Panc1 (cell line): Measurements from ENCODE around the gene TMEM86A. TPM values are rescaled to one million over a fixed set of nuclear protein-coding genes. Genes with fewer than 3 reads are reported as not detected.

Experiments used
- ATAC-seq: fragments of 200-7000 bp; cut with Tn5 transposase; 2 replicates; pipeline ENCODE4 v1.9.1; 2020; ENCODE audit warnings: mild to moderate bottlenecking, moderate library complexity
- BruUV-seq: library from RNA; stranded (reverse); fragments of 400-500 nt; replicated peaks from 2 replicates; lab custom pipeline; 2021; lab: Mats Ljungman, UMichigan
- CTCF ChIA-PET: fragments of 300-600 bp; sonication (Branson Sonifier 250); formaldehyde crosslinking; loops from one replicate; lab custom pipeline; 2022; ENCODE audit warnings: antibody characterized with exemption; lab: Charles Lee
- POLR2A ChIA-PET: fragments of 300-600 bp; sonication (Branson Sonifier 250); formaldehyde crosslinking; loops from one replicate; lab custom pipeline; 2022; ENCODE audit warnings: antibody characterized with exemption; lab: Charles Lee
- DNase-seq: peaks from one replicate; pipeline ENCODE4 v3.0.0-alpha.2; 2010; ENCODE audit warnings: low read depth, low spot score
- H3K27ac ChIP-seq: 2 replicates; pipeline ENCODE4 v1.5.1; 2011; ENCODE audit warnings: mild to moderate bottlenecking, low read length, inconsistent platforms
- H3K27me3 ChIP-seq: fragments of 200-500 bp; sonication (Bioruptor generic); 2 replicates; pipeline ENCODE4 v1.6.0; 2014; ENCODE audit warnings: low read length, inconsistent platforms; ENCODE audit not compliant: control insufficient read depth, insufficient read depth
- H3K36me3 ChIP-seq: fragments of 200-500 bp; sonication (Bioruptor generic); 2 replicates; pipeline ENCODE4 v1.5.1; 2014; ENCODE audit warnings: inconsistent platforms, mild to moderate bottlenecking, low read length, moderate library complexity; ENCODE audit not compliant: control insufficient read depth, insufficient read depth
- H3K4me1 ChIP-seq: 2 replicates; pipeline ENCODE4 v1.5.1; 2011; ENCODE audit warnings: inconsistent platforms, mild to moderate bottlenecking, low read length, moderate library complexity; ENCODE audit not compliant: control insufficient read depth, insufficient read depth
- H3K4me3 ChIP-seq, 2 experiments: 2 replicates each; pipeline ENCODE4 v1.5.1; 2011 to 2012; ENCODE audit warnings: low read depth in 2 of 2, low read length in 2 of 2, mild to moderate bottlenecking in 2 of 2, inconsistent platforms in 1 of 2, moderate library complexity in 1 of 2
- H3K9me3 ChIP-seq: fragments of 200-500 bp; sonication (Bioruptor generic); 2 replicates; pipeline ENCODE4 v1.5.1; 2014; ENCODE audit warnings: low read depth, mild to moderate bottlenecking, inconsistent platforms, low read length, moderate library complexity; ENCODE audit not compliant: control insufficient read depth, insufficient read depth
- POLR2AphosphoS5 ChIP-seq: IDR thresholded peaks from 2 replicates; pipeline ENCODE4 v1.6.1; 2012; ENCODE audit warnings: mild to moderate bottlenecking, low read depth, low read length, moderate library complexity
- SIN3A ChIP-seq: IDR thresholded peaks from 2 replicates; pipeline ENCODE4 v1.6.1; 2012; ENCODE audit warnings: low read depth, mild to moderate bottlenecking, low read length, moderate library complexity, borderline replicate concordance; ENCODE audit not compliant: insufficient read depth
- TCF7L2 ChIP-seq: IDR thresholded peaks from 2 replicates; pipeline ENCODE4 v1.6.1; 2011; ENCODE audit warnings: mild to moderate bottlenecking, low read depth, low read length, inconsistent platforms
- in situ Hi-C: cut with HindIII; loops from 2 replicates; pipeline ENCODE4 v1.10.0; 2016; ENCODE audit warnings: low sequenced_read_pairs, low pct_unique_long_range_greater_than_20kb
- intact Hi-C: fragments of 100-400 bp; cut with micrococcal nuclease; formaldehyde crosslinking; loops from one replicate; pipeline ENCODE4 v1.10.0; 2022; ENCODE audit not compliant: unreplicated experiment
- total RNA-seq: library from RNA; stranded (reverse); gene quantifications from one replicate; pipeline ENCODE4 v1.2.1, GENCODE V29; 2021; ENCODE audit not compliant: unreplicated experiment
- TF ChIP-seq, protein P1 (sequence below): fragments of 450-650 bp; IDR thresholded peaks from 2 replicates; pipeline ENCODE4 v1.5.1; 2017; ENCODE audit warnings: mild to moderate bottlenecking
- TF ChIP-seq, protein P2 (sequence below), 2 experiments: IDR thresholded peaks; 2 replicates each; pipeline ENCODE4 v1.6.1; 2011 to 2012; ENCODE audit warnings: low read depth in 2 of 2, control low read depth in 1 of 2, low read length in 1 of 2, mild to moderate bottlenecking in 1 of 2, moderate library complexity in 1 of 2; ENCODE audit not compliant: insufficient read depth in 1 of 2

TMEM86A gene
- total RNA-seq, 1 experiment from 2014 or later, result 0.31 TPM

DNA sequence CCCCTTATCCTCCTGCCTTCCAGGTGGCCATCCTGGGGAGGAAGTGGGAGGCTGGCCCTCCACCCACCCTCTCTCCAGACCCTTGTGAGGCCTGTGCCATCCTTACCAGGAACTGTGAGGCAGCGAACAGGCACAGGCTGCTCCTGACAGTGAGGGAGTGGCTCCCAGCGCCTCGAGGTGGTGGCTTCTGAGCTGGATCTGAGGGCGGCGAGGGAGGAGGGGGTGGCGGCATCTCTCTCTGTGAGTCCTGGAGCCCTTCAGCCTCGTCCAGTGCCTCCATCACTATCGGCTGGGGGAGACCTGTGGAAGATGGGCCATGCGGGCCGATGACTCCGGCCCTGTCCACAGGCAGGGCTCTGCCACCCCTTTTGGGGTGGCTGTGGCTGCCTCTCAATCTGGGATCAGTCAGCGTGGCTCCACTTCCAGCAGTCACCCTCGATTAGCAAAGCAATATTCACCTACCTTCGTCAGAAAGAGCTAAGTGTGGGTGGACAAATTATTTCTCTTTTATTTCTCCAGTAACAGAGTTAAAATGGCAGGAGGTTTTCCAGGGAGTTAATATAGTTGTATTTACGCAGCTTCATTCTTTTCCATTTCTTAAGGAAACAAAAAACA is 45.4 kb downstream of the TMEM86A start:
- H3K36me3 ChIP-seq, result no peaks in the 10 kb centered on the region
- DNase-seq (no peak), ATAC-seq (no peak)
- CTCF ChIA-PET, result interaction anchor here (2.5 kb wide), 1 partner anchor 21 kb away, joined by 7 read pairs; no protein-coding TSS in a partner anchor
- TF ChIP-seq TCF7L2, result no peak
- TF ChIP-seq SIN3A, result no peak
- TF ChIP-seq, protein P1, sequence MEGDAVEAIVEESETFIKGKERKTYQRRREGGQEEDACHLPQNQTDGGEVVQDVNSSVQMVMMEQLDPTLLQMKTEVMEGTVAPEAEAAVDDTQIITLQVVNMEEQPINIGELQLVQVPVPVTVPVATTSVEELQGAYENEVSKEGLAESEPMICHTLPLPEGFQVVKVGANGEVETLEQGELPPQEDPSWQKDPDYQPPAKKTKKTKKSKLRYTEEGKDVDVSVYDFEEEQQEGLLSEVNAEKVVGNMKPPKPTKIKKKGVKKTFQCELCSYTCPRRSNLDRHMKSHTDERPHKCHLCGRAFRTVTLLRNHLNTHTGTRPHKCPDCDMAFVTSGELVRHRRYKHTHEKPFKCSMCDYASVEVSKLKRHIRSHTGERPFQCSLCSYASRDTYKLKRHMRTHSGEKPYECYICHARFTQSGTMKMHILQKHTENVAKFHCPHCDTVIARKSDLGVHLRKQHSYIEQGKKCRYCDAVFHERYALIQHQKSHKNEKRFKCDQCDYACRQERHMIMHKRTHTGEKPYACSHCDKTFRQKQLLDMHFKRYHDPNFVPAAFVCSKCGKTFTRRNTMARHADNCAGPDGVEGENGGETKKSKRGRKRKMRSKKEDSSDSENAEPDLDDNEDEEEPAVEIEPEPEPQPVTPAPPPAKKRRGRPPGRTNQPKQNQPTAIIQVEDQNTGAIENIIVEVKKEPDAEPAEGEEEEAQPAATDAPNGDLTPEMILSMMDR, result no peak
- TF ChIP-seq POLR2AphosphoS5, result no peak
- TF ChIP-seq, protein P2, sequence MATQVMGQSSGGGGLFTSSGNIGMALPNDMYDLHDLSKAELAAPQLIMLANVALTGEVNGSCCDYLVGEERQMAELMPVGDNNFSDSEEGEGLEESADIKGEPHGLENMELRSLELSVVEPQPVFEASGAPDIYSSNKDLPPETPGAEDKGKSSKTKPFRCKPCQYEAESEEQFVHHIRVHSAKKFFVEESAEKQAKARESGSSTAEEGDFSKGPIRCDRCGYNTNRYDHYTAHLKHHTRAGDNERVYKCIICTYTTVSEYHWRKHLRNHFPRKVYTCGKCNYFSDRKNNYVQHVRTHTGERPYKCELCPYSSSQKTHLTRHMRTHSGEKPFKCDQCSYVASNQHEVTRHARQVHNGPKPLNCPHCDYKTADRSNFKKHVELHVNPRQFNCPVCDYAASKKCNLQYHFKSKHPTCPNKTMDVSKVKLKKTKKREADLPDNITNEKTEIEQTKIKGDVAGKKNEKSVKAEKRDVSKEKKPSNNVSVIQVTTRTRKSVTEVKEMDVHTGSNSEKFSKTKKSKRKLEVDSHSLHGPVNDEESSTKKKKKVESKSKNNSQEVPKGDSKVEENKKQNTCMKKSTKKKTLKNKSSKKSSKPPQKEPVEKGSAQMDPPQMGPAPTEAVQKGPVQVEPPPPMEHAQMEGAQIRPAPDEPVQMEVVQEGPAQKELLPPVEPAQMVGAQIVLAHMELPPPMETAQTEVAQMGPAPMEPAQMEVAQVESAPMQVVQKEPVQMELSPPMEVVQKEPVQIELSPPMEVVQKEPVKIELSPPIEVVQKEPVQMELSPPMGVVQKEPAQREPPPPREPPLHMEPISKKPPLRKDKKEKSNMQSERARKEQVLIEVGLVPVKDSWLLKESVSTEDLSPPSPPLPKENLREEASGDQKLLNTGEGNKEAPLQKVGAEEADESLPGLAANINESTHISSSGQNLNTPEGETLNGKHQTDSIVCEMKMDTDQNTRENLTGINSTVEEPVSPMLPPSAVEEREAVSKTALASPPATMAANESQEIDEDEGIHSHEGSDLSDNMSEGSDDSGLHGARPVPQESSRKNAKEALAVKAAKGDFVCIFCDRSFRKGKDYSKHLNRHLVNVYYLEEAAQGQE (IDR thresholded peaks at IDR 0.05; ENCODE audit: insufficient read depth in 1 of 2, low read depth in 2 of 2, low read length in 1 of 2), result no peak
- no peaks in the 10 kb centered on the region for H3K9me3 ChIP-seq
- BruUV-seq, result no TSS peak
- no peak overlapping the region for H3K4me3 ChIP-seq
- H3K27me3 ChIP-seq, result no peaks in the 10 kb centered on the region
- intact Hi-C loops, result no loop called here
- no peak overlapping the region for H3K27ac ChIP-seq
- POLR2A ChIA-PET, result interaction anchor here (0.6 kb wide), 1 partner anchor 10 kb away, joined by 5 read pairs; no protein-coding TSS in a partner anchor
- in situ Hi-C loops, result no loop called here
- H3K4me1 ChIP-seq, result no peaks in the 10 kb centered on the region

DNA sequence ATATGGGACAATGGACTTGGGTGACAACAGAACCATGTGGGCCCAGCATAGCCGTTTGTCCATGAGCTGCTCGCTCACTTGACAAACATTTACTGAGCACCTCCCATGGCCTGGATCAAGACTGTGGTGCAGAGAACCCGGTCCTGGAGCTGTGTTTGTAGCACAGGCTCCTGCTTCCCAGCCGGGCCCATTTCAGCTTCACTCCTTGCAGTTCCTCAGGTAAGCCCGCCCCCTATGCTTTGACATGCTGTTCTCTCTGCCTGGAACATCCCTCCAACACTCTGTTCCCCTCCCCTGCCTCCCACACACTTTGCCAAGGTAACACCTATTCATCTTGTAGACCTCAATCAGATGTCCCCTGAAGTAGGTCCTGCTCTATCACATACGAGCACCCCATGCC is 46.7 kb downstream of the TMEM86A start:
- no TSS peak for BruUV-seq
- H3K4me3 ChIP-seq, result no peak overlapping the region
- no peaks in the 10 kb centered on the region for H3K27me3 ChIP-seq
- in situ Hi-C loops (no loop called here), intact Hi-C loops (no loop called here)
- ATAC-seq (no peak), DNase-seq (no peak)
- no peaks in the 10 kb centered on the region for H3K36me3 ChIP-seq
- TF ChIP-seq, protein P1, result no peak
- TF ChIP-seq, protein P2 (IDR thresholded peaks at IDR 0.05; ENCODE audit: insufficient read depth in 1 of 2, low read depth in 2 of 2, low read length in 1 of 2), result no peak
- TF ChIP-seq POLR2AphosphoS5 (no peak), SIN3A (no peak), TCF7L2 (no peak)
- no peaks in the 10 kb centered on the region for H3K9me3 ChIP-seq
- H3K4me1 ChIP-seq, result peaks cover 3% of the 10 kb centered on the region; the same call in 1 of the 2 replicates
- ChIA-PET CTCF (interaction anchor here (2.5 kb wide), 1 partner anchor 20 kb away, joined by 7 read pairs; no protein-coding TSS in a partner anchor), POLR2A (no interaction called here)
- H3K27ac ChIP-seq, result no peak overlapping the region
